Kidney (tissue), 14 donors: ENCODE data around the gene TBL1X. TPM values are rescaled to one million over a fixed set of nuclear protein-coding genes. Genes with fewer than 3 reads are reported as not detected.
"Not testable (repeated sequence)": the region's sequence is repeated elsewhere in the genome, so short reads cannot be mapped to it uniquely, and the experiment has no call there.

Experiments used
- DNase-seq, 5 donors: peaks; one replicate each; pipeline ENCODE4 v3.0.0-alpha.2; 2013 to 2020
- FAIRE-seq: peaks from 2 replicates; lab custom pipeline; 2012; peaks lifted over from hg19 to GRCh38; lab: Jason Lieb, UNC
- H3K27ac ChIP-seq, 2 donors: one replicate each; pipeline ENCODE4 v1.7.0; 2013; ENCODE audit warnings: low read depth in 2 of 2, low read length in 2 of 2, inconsistent platforms in 1 of 2
- H3K27me3 ChIP-seq: one replicate; pipeline ENCODE4 v1.7.1; 2013; ENCODE audit warnings: low read length, inconsistent platforms; ENCODE audit not compliant: control insufficient read depth, insufficient read depth
- H3K36me3 ChIP-seq, 3 donors: one replicate each; pipeline versions ENCODE4 v1.7.0 to v1.7.1; 2013; ENCODE audit warnings: low read length in 3 of 3, control low read depth in 1 of 3, inconsistent platforms in 1 of 3; ENCODE audit not compliant: insufficient read depth in 3 of 3, control insufficient read depth in 2 of 3
- H3K4me1 ChIP-seq, 3 donors: one replicate each; pipeline versions ENCODE4 v1.7.0 to v1.7.1; 2013; ENCODE audit warnings: low read length in 3 of 3, inconsistent platforms in 1 of 3, low read depth in 1 of 3; ENCODE audit not compliant: control insufficient read depth in 2 of 3, insufficient read depth in 2 of 3
- H3K4me3 ChIP-seq, 3 donors: one replicate each; pipeline versions ENCODE4 v1.7.0 to v1.8.1; 2013; ENCODE audit warnings: low read length in 3 of 3, control low read depth in 1 of 3, inconsistent platforms in 1 of 3
- H3K9ac ChIP-seq, 3 donors: one replicate each; pipeline versions ENCODE4 v1.7.0 to v1.7.1; 2013; ENCODE audit warnings: low read length in 3 of 3, control low read depth in 1 of 3, inconsistent platforms in 1 of 3
- H3K9me3 ChIP-seq, 3 donors: one replicate each; pipeline versions ENCODE4 v1.7.0 to v1.7.1; 2013; ENCODE audit warnings: low read length in 3 of 3, control low read depth in 1 of 3, inconsistent platforms in 1 of 3; ENCODE audit not compliant: control insufficient read depth in 2 of 3, insufficient read depth in 1 of 3
- CTCF ChIP-seq: IDR thresholded peaks from 3 replicates; pipeline ENCODE4 v1.5.1; 2012; ENCODE audit warnings: mild to moderate bottlenecking, moderate library complexity, borderline replicate concordance; ENCODE audit not compliant: insufficient read depth; ENCODE audit errors: extremely low read depth
- intact Hi-C: fragments of 100-400 bp; cut with DNase I; formaldehyde crosslinking; loops from one replicate; pipeline ENCODE4 v1.11.1; 2022
- polyA plus RNA-seq: library from polyadenylated mRNA; stranded (reverse); fragments of 350-450 nt; fragmentation: Illumina TruSeq; extraction: RNeasy Lipid Tissue Mini Kit (QIAGEN cat#74804); gene quantifications from one replicate; pipeline ENCODE4 v1.2.3, GENCODE V29; 2014; ENCODE audit warnings: low read depth, low replicate concordance; ENCODE audit not compliant: insufficient read depth
- total RNA-seq: library from RNA; stranded (reverse); fragmentation: NEBNext Ultra II Directional; extraction: Animal tissue kit (Norgen Biotek cat#: 25700); gene quantifications from one replicate; pipeline ENCODE4 v1.2.1, GENCODE V29; 2021
- donor health status: control.
- donor health status: control.
- donor health status: control.
- donor health status: control.
- donor health status: control.
- donor health status: DM: yes; HTN: yes; CAD: no.
- donor health status: Normal renal cell carcinoma (clear cell type).

The TBL1X gene
- total and polyA plus RNA-seq, 2 donors from 2014 or later, result 12.5 to 43.0 TPM

GRCh38 chrX:9765737-9766097 lies 300.9 kb downstream of the TBL1X start, which contains the start of gene GPR143:
Gene GPR143, minus strand, starts transcription at chrX:9765847. Its CDS starts 30 bp downstream, at chrX:9765817.
- no peaks in the 10 kb centered on the region for H3K4me1 ChIP-seq
- H3K27me3 ChIP-seq, result no peaks in the 10 kb centered on the region
- no peaks in the 10 kb centered on the region for H3K36me3 ChIP-seq
- intact Hi-C loops, result no loop called here
- no peak for TF ChIP-seq CTCF
- no peak within 1 kb of the TSS for H3K27ac ChIP-seq
- FAIRE-seq, result no peak
- H3K4me3 ChIP-seq, result no peak within 1 kb of the TSS
- H3K9ac ChIP-seq, result no peak within 1 kb of the TSS
- H3K9me3 ChIP-seq, result no peaks in the 10 kb centered on the region
- DNase-seq, result peak in 4 of 5 donors; percentile 43 to 53 (median 48)

GRCh38 chrX:9767375-9767774 lies 302.5 kb downstream of the TBL1X start:
- no peak for TF ChIP-seq CTCF
- intact Hi-C loops, result no loop called here
- FAIRE-seq, result no peak

GRCh38 chrX:9768321-9768839 lies 303.5 kb downstream of the TBL1X start:
- FAIRE-seq, H3K9me3 ChIP-seq, H3K4me3 ChIP-seq, H3K9ac ChIP-seq, intact Hi-C loops, H3K27ac ChIP-seq, H3K36me3 ChIP-seq, H3K4me1 ChIP-seq, H3K27me3 ChIP-seq, DNase-seq: not testable (repeated sequence)

More at GRCh38 chrX:9767375-9767774, 302.5 kb downstream of the TBL1X start:
- no peak for DNase-seq
- H3K9ac ChIP-seq, result no peak overlapping the region
- no peaks in the 10 kb centered on the region for H3K36me3 ChIP-seq
- H3K4me3 ChIP-seq, result no peak overlapping the region
- no peaks in the 10 kb centered on the region for H3K4me1 ChIP-seq
- H3K27ac ChIP-seq, result no peak overlapping the region
- H3K9me3 ChIP-seq, result no peaks in the 10 kb centered on the region
- H3K27me3 ChIP-seq, result no peaks in the 10 kb centered on the region

GRCh38 chrX:9770319-9770718 lies 305.5 kb downstream of the TBL1X start:
- Histone ChIP-seq H3K27ac (no peak overlapping the region), H3K4me1 (no peaks in the 10 kb centered on the region), H3K4me3 (no peak overlapping the region), H3K9ac (no peak overlapping the region), H3K36me3 (no peaks in the 10 kb centered on the region), H3K27me3 (no peaks in the 10 kb centered on the region), H3K9me3 (no peaks in the 10 kb centered on the region)
- FAIRE-seq (no peak), DNase-seq (no peak)
- no peak for TF ChIP-seq CTCF
- intact Hi-C loops, result no loop called here
